ENCODE measurements around the gene KCNRG. TPM values are rescaled to one million over a fixed set of nuclear protein-coding genes. Genes with fewer than 3 reads are reported as not detected.

KCNRG gene
- total and polyA plus RNA-seq, 2 experiments from 2014 or later = 0.60 TPM; not detected in 1

DNA sequence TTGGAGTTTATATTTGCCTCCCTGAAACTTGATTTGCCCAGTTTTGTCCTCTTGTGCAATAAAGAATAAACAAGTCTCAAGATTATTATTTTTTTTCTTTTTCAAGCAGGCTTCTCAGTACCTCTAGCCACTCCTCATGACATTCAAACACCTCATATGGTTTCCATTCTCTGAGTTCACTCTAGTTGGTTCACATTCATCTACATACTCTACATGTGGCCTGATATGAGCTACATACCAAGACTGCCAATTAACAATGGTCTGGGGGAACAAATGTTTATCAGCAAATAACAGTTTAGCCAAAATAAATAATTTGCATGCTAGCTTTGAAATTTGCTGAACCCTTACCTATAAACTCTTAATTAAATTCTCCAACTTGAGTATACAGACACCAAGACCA is 22.5 kb downstream of the KCNRG start:
- H3K4me3 Mint-ChIP-seq = no peak overlapping the region
- Histone ChIP-seq H3K4me2 (no peak overlapping the region), H3K27me3 (ENCODE audit: insufficient read depth) (no peaks in the 10 kb centered on the region), H3K9me2 (ENCODE audit: insufficient read depth) (no peaks in the 10 kb centered on the region), H3K79me2 (replicated peaks; ENCODE audit: insufficient read depth) (no peaks in the 10 kb centered on the region), H3K36me3 (ENCODE audit: insufficient read depth) (no peaks in the 10 kb centered on the region), H4K20me1 (replicated peaks; ENCODE audit: insufficient read depth) (no peaks in the 10 kb centered on the region), H2AFZ (no peak overlapping the region), H3K4me1 (ENCODE audit: insufficient read depth) (no peaks in the 10 kb centered on the region), H3K27ac (ENCODE audit: low read depth) (no peak overlapping the region), H3F3A (replicated peaks; ENCODE audit: low read depth) (no peaks in the 10 kb centered on the region), H3K4me3 (no peak overlapping the region)
- H3K36me3 Mint-ChIP-seq (ENCODE audit: low read depth) = no peaks in the 10 kb centered on the region
- peak; percentile 50; the same call in 1 of the 3 replicates for ATAC-seq
- TF ChIP-seq ZNF114 (CRISPR knock-in tag; IDR thresholded peaks at IDR 0.05) = no peak
- no peak for TF ChIP-seq POLR2AphosphoS5 (IDR thresholded peaks at IDR 0.05; ENCODE audit: low read depth)
- TF ChIP-seq, protein P1, sequence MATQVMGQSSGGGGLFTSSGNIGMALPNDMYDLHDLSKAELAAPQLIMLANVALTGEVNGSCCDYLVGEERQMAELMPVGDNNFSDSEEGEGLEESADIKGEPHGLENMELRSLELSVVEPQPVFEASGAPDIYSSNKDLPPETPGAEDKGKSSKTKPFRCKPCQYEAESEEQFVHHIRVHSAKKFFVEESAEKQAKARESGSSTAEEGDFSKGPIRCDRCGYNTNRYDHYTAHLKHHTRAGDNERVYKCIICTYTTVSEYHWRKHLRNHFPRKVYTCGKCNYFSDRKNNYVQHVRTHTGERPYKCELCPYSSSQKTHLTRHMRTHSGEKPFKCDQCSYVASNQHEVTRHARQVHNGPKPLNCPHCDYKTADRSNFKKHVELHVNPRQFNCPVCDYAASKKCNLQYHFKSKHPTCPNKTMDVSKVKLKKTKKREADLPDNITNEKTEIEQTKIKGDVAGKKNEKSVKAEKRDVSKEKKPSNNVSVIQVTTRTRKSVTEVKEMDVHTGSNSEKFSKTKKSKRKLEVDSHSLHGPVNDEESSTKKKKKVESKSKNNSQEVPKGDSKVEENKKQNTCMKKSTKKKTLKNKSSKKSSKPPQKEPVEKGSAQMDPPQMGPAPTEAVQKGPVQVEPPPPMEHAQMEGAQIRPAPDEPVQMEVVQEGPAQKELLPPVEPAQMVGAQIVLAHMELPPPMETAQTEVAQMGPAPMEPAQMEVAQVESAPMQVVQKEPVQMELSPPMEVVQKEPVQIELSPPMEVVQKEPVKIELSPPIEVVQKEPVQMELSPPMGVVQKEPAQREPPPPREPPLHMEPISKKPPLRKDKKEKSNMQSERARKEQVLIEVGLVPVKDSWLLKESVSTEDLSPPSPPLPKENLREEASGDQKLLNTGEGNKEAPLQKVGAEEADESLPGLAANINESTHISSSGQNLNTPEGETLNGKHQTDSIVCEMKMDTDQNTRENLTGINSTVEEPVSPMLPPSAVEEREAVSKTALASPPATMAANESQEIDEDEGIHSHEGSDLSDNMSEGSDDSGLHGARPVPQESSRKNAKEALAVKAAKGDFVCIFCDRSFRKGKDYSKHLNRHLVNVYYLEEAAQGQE (IDR thresholded peaks at IDR 0.05; ENCODE audit: unreplicated experiment) = no peak
- TF ChIP-seq CREB1 (CRISPR knock-in tag; IDR thresholded peaks at IDR 0.05; ENCODE audit: low read depth) = no peak
- no peak for TF ChIP-seq ZNF331 (CRISPR knock-in tag; IDR thresholded peaks at IDR 0.05; ENCODE audit: low read depth)
- no peak for TF ChIP-seq EZH2 (IDR thresholded peaks at IDR 0.05; ENCODE audit: low read depth, unreplicated experiment)
- TF ChIP-seq, protein P2, sequence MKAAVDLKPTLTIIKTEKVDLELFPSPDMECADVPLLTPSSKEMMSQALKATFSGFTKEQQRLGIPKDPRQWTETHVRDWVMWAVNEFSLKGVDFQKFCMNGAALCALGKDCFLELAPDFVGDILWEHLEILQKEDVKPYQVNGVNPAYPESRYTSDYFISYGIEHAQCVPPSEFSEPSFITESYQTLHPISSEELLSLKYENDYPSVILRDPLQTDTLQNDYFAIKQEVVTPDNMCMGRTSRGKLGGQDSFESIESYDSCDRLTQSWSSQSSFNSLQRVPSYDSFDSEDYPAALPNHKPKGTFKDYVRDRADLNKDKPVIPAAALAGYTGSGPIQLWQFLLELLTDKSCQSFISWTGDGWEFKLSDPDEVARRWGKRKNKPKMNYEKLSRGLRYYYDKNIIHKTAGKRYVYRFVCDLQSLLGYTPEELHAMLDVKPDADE (IDR thresholded peaks at IDR 0.05) = no peak
- no peak for TF ChIP-seq STAT1 (IDR thresholded peaks at IDR 0.05; ENCODE audit: unreplicated experiment)
- no peak for TF ChIP-seq NANOG (IDR thresholded peaks at IDR 0.05; ENCODE audit: borderline replicate concordance)
- TF ChIP-seq JUNB (IDR thresholded peaks at IDR 0.05; ENCODE audit: unreplicated experiment) = no peak
- no peak for TF ChIP-seq EZH2phosphoT487 (IDR thresholded peaks at IDR 0.05; ENCODE audit: unreplicated experiment)
- TF ChIP-seq, protein P3, sequence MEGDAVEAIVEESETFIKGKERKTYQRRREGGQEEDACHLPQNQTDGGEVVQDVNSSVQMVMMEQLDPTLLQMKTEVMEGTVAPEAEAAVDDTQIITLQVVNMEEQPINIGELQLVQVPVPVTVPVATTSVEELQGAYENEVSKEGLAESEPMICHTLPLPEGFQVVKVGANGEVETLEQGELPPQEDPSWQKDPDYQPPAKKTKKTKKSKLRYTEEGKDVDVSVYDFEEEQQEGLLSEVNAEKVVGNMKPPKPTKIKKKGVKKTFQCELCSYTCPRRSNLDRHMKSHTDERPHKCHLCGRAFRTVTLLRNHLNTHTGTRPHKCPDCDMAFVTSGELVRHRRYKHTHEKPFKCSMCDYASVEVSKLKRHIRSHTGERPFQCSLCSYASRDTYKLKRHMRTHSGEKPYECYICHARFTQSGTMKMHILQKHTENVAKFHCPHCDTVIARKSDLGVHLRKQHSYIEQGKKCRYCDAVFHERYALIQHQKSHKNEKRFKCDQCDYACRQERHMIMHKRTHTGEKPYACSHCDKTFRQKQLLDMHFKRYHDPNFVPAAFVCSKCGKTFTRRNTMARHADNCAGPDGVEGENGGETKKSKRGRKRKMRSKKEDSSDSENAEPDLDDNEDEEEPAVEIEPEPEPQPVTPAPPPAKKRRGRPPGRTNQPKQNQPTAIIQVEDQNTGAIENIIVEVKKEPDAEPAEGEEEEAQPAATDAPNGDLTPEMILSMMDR (conservative IDR thresholded peaks at IDR 0.05; ENCODE audit: low read depth in 2 of 2) = no peak
- TF ChIP-seq, protein P4, sequence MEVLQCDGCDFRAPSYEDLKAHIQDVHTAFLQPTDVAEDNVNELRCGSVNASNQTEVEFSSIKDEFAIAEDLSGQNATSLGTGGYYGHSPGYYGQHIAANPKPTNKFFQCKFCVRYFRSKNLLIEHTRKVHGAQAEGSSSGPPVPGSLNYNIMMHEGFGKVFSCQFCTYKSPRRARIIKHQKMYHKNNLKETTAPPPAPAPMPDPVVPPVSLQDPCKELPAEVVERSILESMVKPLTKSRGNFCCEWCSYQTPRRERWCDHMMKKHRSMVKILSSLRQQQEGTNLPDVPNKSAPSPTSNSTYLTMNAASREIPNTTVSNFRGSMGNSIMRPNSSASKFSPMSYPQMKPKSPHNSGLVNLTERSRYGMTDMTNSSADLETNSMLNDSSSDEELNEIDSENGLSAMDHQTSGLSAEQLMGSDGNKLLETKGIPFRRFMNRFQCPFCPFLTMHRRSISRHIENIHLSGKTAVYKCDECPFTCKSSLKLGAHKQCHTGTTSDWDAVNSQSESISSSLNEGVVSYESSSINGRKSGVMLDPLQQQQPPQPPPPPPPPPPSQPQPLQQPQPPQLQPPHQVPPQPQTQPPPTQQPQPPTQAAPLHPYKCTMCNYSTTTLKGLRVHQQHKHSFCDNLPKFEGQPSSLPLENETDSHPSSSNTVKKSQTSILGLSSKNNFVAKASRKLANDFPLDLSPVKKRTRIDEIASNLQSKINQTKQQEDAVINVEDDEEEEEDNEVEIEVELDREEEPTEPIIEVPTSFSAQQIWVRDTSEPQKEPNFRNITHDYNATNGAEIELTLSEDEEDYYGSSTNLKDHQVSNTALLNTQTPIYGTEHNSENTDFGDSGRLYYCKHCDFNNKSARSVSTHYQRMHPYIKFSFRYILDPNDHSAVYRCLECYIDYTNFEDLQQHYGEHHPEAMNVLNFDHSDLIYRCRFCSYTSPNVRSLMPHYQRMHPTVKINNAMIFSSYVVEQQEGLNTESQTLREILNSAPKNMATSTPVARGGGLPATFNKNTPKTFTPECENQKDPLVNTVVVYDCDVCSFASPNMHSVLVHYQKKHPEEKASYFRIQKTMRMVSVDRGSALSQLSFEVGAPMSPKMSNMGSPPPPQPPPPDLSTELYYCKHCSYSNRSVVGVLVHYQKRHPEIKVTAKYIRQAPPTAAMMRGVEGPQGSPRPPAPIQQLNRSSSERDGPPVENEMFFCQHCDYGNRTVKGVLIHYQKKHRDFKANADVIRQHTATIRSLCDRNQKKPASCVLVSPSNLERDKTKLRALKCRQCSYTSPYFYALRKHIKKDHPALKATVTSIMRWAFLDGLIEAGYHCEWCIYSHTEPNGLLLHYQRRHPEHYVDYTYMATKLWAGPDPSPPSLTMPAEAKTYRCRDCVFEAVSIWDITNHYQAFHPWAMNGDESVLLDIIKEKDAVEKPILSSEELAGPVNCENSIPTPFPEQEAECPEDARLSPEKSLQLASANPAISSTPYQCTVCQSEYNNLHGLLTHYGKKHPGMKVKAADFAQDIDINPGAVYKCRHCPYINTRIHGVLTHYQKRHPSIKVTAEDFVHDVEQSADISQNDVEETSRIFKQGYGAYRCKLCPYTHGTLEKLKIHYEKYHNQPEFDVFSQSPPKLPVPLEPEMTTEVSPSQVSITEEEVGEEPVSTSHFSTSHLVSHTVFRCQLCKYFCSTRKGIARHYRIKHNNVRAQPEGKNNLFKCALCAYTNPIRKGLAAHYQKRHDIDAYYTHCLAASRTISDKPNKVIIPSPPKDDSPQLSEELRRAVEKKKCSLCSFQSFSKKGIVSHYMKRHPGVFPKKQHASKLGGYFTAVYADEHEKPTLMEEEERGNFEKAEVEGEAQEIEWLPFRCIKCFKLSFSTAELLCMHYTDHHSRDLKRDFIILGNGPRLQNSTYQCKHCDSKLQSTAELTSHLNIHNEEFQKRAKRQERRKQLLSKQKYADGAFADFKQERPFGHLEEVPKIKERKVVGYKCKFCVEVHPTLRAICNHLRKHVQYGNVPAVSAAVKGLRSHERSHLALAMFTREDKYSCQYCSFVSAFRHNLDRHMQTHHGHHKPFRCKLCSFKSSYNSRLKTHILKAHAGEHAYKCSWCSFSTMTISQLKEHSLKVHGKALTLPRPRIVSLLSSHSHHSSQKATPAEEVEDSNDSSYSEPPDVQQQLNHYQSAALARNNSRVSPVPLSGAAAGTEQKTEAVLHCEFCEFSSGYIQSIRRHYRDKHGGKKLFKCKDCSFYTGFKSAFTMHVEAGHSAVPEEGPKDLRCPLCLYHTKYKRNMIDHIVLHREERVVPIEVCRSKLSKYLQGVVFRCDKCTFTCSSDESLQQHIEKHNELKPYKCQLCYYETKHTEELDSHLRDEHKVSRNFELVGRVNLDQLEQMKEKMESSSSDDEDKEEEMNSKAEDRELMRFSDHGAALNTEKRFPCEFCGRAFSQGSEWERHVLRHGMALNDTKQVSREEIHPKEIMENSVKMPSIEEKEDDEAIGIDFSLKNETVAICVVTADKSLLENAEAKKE (CRISPR knock-in tag; IDR thresholded peaks at IDR 0.05) = no peak
- no peak for DNase-seq (ENCODE audit: low spot score)
- H3K27ac Mint-ChIP-seq = no peak overlapping the region
- peaks cover 3% of the 10 kb centered on the region for H3K27me3 Mint-ChIP-seq (ENCODE audit: insufficient read depth, low read depth, poor library complexity)
- H3K9me3 Mint-ChIP-seq = no peaks in the 10 kb centered on the region
- H3K4me1 Mint-ChIP-seq = peaks cover 5% of the 10 kb centered on the region; the same call in 2 of the 3 replicates
